ENCODE results near the gene LHX5.

Gene LHX5

DNA sequence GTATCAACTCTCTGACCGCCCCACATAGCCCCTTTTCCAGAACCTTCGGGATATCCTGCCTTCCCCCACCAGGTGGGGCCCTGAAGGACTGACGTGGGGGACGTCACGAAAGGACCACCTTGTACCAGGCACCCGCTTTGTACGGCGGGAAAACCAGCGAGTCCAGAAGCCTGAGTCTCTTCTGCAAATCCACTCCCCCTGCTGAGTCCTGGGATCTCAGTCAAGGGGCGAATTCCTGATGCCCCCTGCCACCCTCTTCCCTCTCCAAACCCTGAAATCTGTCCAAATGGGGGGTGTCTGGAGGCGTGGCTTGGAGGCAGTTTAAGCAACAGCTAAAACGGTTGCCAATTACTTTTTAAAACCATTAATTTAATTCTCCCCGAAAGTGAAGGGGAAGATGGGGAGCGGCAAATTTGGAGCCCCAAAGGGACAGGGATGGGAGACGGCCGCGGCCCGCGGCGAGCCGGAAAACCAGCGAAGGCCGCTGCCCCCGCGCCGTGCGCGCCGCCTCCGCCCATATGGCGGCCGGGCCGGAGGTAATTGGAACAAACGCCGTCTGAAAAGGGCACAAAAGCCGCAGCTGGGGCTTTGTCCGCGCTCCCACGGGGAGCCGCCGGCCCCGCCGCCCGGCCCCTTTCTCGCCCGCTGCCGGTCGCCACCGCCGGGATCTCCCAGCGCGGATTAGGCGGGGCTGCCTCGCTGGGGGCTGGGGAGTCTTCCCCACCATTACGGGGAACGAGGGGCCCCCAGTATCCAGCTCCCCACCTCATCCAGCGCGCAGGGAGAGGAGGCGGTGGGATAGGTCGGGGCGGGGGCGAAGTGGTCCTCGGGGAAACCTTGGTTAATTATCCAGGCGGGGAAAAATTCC, 6.6 kb downstream of the LHX5 start:
- no peak for DNase-seq (ENCODE audit: low read depth)

- no peak for DNase-seq (ENCODE audit: low read depth)
Measured at GRCh38 chr12:113464452-113464775, 7.3 kb downstream of the LHX5 start.

DNA sequence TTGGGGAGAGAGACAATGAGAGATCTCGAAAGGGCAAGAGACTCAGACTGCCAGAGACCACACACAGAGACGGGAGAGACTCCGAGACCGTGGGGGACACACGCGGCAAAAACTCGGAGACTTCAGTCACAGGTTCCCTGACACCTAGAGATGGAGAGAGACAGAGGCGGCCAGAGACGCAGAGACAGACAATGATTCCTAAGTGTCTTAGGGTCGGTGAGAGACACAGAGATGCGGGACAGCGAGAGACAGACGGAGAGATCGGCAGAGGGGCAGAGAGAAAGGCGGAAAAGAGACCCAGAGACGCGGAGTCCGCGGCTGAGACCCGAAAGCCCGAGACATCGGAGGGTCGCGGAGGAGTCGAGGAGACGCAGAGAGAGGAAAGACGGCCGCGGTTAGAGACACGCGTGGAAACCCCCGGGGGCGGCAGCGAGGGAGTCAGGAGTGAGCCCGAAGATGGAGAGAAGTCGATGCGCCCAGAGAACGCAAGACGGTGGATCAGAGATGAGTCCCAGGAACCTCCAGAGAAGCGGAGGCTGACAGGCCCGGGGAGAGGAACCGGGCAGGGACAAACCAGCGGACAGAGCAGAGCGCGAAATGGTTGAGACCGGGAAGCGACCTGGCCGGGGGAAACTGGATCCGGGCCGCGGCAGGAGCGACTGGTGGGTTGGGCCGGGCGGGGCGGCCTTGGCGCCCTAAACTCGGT, 7.8 kb downstream of the LHX5 start:
- DNase-seq (ENCODE audit: low read depth), result no peak

- no peak for DNase-seq (ENCODE audit: low read depth)
Measured at GRCh38 chr12:113462998-113463745, 8.5 kb downstream of the LHX5 start.

GRCh38 chr12:113462117-113462774, 9.4 kb downstream of the LHX5 start:
- peak; percentile 42 for DNase-seq (ENCODE audit: low read depth)

DNA sequence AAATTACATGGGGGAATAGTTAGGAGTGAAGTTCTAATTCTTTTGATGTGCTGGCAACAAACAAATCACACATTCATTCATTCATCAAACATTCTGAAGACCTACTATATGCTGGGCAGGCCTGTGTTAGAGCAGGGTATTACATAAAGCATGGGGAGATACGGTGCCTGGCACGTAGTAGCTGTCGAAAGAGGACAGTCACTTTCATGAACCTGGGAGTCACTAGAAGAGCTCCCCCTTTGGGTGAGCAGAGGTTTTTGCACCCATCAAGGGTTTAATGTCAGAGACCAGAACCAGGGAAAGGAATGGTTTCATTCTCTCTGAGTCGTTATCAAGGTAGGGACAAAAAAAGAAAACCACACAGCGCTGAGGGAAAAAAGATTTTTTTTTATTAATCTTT, 10.0 kb downstream of the LHX5 start:
- DNase-seq (ENCODE audit: low read depth), result no peak

GRCh38 chr12:113459981-113460380, 11.7 kb downstream of the LHX5 start:
- DNase-seq (ENCODE audit: low read depth), result no peak

- no peak for DNase-seq (ENCODE audit: low read depth)
Measured at GRCh38 chr12:113457710-113458109, 14.0 kb downstream of the LHX5 start.

- no peak for DNase-seq (ENCODE audit: low read depth)
Measured at GRCh38 chr12:113457185-113457584, 14.5 kb downstream of the LHX5 start.

DNA sequence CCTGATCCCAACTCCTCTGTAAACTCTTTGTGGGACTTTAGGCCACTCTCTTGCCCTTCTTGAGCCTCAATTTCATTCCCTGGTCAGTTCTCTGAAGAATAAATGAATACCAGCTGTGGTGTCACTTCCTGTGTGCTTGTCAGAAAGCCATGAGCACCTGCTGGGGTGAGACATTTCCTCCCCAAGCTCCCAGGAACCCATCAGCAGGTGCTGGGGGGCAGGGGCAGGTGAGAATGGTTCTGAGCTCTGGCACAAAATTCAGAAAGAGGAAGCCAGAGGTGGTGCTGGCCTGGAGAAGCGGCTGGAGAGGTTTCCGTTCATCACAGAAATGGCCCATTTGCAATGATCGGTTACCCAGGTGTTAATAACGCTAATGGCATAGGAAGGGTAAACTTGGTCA, 14.9 kb downstream of the LHX5 start:
- no peak for DNase-seq (ENCODE audit: low read depth)

GRCh38 chr12:113456199-113456598, 15.5 kb downstream of the LHX5 start:
- DNase-seq (ENCODE audit: low read depth), result no peak

GRCh38 chr12:113453330-113453729, 18.3 kb downstream of the LHX5 start:
- no peak for DNase-seq (ENCODE audit: low read depth)

- DNase-seq (ENCODE audit: low read depth), result no peak
Measured at GRCh38 chr12:113452458-113452857, 19.2 kb downstream of the LHX5 start.

DNA sequence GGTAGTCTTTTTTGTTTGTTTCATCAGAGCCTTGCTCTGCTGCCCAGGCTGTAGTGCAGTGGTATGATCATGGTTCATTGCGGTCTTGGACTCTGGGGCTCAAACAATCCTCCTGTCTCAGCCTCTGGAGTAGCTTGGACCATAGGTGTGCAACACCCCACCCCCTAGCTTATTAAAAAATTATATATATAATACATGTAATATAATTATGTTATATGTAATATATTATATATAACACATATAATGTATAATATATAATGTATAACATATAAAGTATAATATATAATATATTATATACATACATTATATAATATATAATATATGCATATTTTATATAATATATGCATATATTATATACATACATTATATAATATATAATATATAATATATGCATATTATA, 21.8 kb downstream of the LHX5 start:
- DNase-seq (ENCODE audit: low read depth), result no peak

GRCh38 chr12:113449299-113449698, 22.4 kb downstream of the LHX5 start:
- no peak for DNase-seq (ENCODE audit: low read depth)

- DNase-seq (ENCODE audit: low read depth), result no peak
Measured at GRCh38 chr12:113448873-113449272, 22.8 kb downstream of the LHX5 start.

DNA sequence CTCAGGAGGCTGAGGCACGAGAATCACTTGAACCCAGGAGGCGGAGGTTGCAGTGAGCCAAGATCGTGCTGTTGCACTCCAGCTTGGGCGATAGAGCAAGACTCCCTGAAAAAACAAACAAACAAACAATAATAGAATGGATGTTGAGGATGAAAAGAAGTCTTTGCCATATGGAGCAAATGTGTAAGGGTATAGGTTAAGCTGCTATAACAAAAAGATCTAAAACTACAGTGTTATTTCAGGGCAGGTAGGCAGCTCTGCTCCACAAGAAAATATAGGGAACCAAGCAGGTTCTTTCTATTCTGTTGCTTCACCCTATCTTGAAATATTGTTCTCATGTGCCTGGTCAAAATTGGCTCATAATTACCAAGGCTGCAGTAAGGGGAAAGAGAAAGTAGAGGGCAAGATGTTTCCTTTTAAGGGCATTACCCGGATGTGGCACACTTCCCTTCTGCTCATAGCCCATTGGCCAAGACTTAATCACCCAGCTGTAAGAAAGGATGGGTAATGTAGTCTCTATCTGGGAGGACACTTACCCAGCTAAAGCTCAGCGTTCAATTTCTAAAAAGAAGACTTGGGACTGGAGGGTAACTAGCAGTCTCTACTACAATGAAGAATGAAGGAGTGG, 26.0 kb downstream of the LHX5 start:
- no peak for DNase-seq (ENCODE audit: low read depth)

DNA sequence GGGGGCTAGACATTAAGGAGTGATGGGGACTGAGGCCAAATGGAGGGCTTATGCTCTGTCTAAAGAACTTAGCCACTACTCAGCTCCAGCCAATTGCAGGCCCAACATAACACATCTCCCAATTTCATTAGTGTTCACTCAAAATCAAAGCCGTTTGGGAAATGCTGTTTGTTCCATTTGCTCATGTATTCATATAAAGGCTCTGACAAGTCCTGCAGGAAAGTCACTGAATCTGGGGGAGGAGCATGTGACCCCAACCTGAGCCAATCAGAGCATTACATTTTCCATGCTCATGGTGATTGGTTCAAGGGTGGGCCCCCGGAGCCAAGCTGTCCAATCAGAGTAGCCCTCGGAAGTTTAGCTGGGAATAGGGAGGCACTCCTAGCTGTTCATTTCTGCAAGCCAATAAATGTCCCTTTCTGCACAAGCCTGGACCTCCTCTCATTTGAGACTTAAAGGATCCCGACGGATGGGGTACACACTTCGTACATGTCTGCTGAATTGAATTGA, 28.6 kb downstream of the LHX5 start:
- no peak for DNase-seq (ENCODE audit: low read depth)

DNA sequence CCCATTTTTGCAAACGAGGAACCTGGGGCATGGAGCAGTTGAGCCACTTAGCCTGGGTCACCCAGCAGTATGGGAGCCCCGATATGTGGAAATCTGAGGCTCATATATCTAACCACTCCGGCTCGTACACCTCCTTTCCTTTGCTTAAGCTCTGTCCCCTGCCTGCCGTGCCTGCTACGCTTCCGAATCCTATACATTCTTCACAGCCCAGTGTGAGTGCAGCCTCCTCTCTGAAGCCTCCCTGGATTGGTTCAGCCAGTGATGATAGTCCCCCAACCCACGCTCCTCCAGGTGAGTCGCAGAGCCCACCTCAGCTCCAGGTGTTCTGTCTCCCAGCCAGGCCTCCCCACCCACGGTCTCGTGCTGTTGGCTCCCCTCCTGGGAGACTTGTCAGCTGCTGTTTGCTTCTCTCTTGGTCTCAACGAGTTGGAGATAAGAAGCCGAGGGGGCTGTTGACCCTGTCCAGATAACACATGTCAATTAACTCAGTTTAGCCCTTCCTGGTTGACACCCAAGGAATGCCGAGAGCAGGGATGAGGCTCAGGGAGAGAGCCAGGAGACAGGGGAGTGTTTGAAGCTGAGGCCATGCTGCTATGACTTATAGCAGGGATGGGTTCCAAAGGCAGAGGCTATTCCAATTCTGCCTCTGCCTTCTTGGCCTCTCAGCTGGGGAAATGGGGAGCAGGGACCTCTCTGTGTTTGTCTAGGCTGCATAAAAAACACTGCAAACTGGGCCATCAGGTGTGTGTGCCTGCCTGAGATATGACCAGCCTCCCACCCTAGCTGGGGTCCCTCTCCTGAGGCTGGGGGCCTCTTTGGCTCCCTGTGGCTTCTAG, 30.5 kb downstream of the LHX5 start:
- DNase-seq (ENCODE audit: low read depth), result no peak

- DNase-seq (ENCODE audit: low read depth), result no peak
Measured at GRCh38 chr12:113440336-113440735, 31.3 kb downstream of the LHX5 start.

GRCh38 chr12:113439606-113440030, 32.1 kb downstream of the LHX5 start:
- no peak for DNase-seq (ENCODE audit: low read depth)

Data from stimulated activated CD8-positive, alpha-beta memory T cell treated with anti-CD3 and anti-CD28 coated beads, Interleukin-15, amount 100 ng/mL, for 24 hours (primary cell).